Activated CD4-positive, alpha-beta memory T cell treated with anti-CD3 and anti-CD28 coated beads for 36 hours (primary cell): Measurements from ENCODE around the gene AUH. TPM values are rescaled to one million over a fixed set of nuclear protein-coding genes. Genes with fewer than 3 reads are reported as not detected.
A peak's percentile ranks its signal among the peaks of the same experiment; 100 is the strongest.
"Not testable (repeated sequence)": the region's sequence is repeated elsewhere in the genome, so short reads cannot be mapped to it uniquely, and the experiment has no call there.

Experiments
- CTCF ChIA-PET: fragments of 350-600 bp; sonication (Branson Sonifier 250); formaldehyde crosslinking; loops from one replicate; lab custom pipeline; 2021; ENCODE audit warnings: antibody characterized with exemption, inconsistent platforms; lab: Charles Lee
- POLR2A ChIA-PET: fragments of 350-600 bp; sonication (Branson Sonifier 250); formaldehyde crosslinking; loops from one replicate; lab custom pipeline; 2021; ENCODE audit warnings: antibody characterized with exemption; lab: Charles Lee
- DNase-seq: peaks from one replicate; pipeline ENCODE4 v3.0.0-alpha.2; 2020
- H3K27ac Mint-ChIP-seq: one replicate; pipeline ENCODE4 v1.8.0; 2021; ENCODE audit warnings: mixed read lengths
- H3K27me3 Mint-ChIP-seq: one replicate; pipeline ENCODE4 v1.8.0; 2021; ENCODE audit warnings: mixed read lengths
- H3K36me3 Mint-ChIP-seq: one replicate; pipeline ENCODE4 v1.8.0; 2021; ENCODE audit warnings: mixed read lengths
- H3K4me1 Mint-ChIP-seq: one replicate; pipeline ENCODE4 v1.8.0; 2021; ENCODE audit warnings: low read depth, mixed read lengths
- H3K4me3 Mint-ChIP-seq: one replicate; pipeline ENCODE4 v1.8.0; 2021; ENCODE audit warnings: mild to moderate bottlenecking, mixed read lengths
- H3K9me3 Mint-ChIP-seq: one replicate; pipeline ENCODE4 v1.8.0; 2021; ENCODE audit warnings: mixed read lengths
- intact Hi-C: fragments of 100-400 bp; cut with micrococcal nuclease; formaldehyde crosslinking; loops from one replicate; pipeline ENCODE4 v1.15.1; 2023
- total RNA-seq, 2 experiments: library from RNA; stranded (reverse); gene quantifications; one replicate each; pipeline ENCODE4 v1.2.3, GENCODE V29; 2021

The AUH gene
- total RNA-seq, 2 experiments from 2014 or later = 38.8 to 40.9 TPM

- Mint-ChIP-seq H3K9me3 (peaks cover 34% of the 10 kb centered on the region), H3K27ac (no peak overlapping the region), H3K4me1 (peaks cover 43% of the 10 kb centered on the region), H3K27me3 (no peaks in the 10 kb centered on the region), H3K36me3 (peaks cover 40% of the 10 kb centered on the region), H3K4me3 (no peak overlapping the region)
- CTCF ChIA-PET = no interaction called here
- no peak for DNase-seq
- POLR2A ChIA-PET = interaction anchor here (0.7 to 2.1 kb wide), 2 partner anchors 53 to 223 kb away, joined by 3 to 5 read pairs; no protein-coding TSS in a partner anchor
- intact Hi-C loops = no loop called here
These were observed 160.9 kb downstream of the AUH start for GRCh38 chr9:91200692-91201336.

- peaks cover 43% of the 10 kb centered on the region for H3K36me3 Mint-ChIP-seq
- H3K4me1 Mint-ChIP-seq = peaks cover 48% of the 10 kb centered on the region
- peaks cover 34% of the 10 kb centered on the region for H3K9me3 Mint-ChIP-seq
- H3K4me3 Mint-ChIP-seq = no peak overlapping the region
- ChIA-PET CTCF (no interaction called here), POLR2A (interaction anchor here (0.6 to 2.1 kb wide), 3 partner anchors 49 to 69 kb away, joined by 3 to 5 read pairs (median 4); no protein-coding TSS in a partner anchor)
- no peaks in the 10 kb centered on the region for H3K27me3 Mint-ChIP-seq
- peak overlapping the region; percentile 18 for H3K27ac Mint-ChIP-seq
- intact Hi-C loops = loop anchor here (1.0 kb wide), 1 partner anchor 7 kb away; no protein-coding TSS in a partner anchor
- DNase-seq = no peak
These were observed 161.8 kb downstream of the AUH start for GRCh38 chr9:91199739-91200497.

- H3K4me1 Mint-ChIP-seq = peaks cover 55% of the 10 kb centered on the region
- not testable (repeated sequence) for DNase-seq, H3K4me3 Mint-ChIP-seq, H3K27me3 Mint-ChIP-seq
- H3K27ac Mint-ChIP-seq = peak overlapping the region; percentile 9
- H3K9me3 Mint-ChIP-seq = peaks cover 34% of the 10 kb centered on the region
- intact Hi-C loops = loop anchor here (1.0 kb wide), 1 partner anchor 8 kb away; no protein-coding TSS in a partner anchor
- ChIA-PET POLR2A (interaction anchor here (2.0 to 2.1 kb wide), 2 partner anchors 9 to 52 kb away, joined by 5 to 8 read pairs; no protein-coding TSS in a partner anchor), CTCF (interaction anchor here (1.0 to 1.7 kb wide), 2 partner anchors 47 to 161 kb away, joined by 3 read pairs; no protein-coding TSS in a partner anchor)
- H3K36me3 Mint-ChIP-seq = peaks cover 43% of the 10 kb centered on the region
These were observed 162.8 kb downstream of the AUH start for GRCh38 chr9:91198881-91199280.

GRCh38 chr9:91198405-91198804 lies 163.3 kb downstream of the AUH start:
- no peak for DNase-seq
- peak overlapping the region; percentile 9 for H3K27ac Mint-ChIP-seq
- CTCF ChIA-PET = interaction anchor here (1.0 to 2.0 kb wide), 3 partner anchors 9 to 161 kb away, joined by 3 to 8 read pairs (median 3); no protein-coding TSS in a partner anchor
- intact Hi-C loops = no loop called here
- peaks cover 43% of the 10 kb centered on the region for H3K36me3 Mint-ChIP-seq
- no peak overlapping the region for H3K4me3 Mint-ChIP-seq
- no peaks in the 10 kb centered on the region for H3K27me3 Mint-ChIP-seq
- peaks cover 34% of the 10 kb centered on the region for H3K9me3 Mint-ChIP-seq
- POLR2A ChIA-PET = interaction anchor here (2.0 to 2.1 kb wide), 2 partner anchors 10 to 51 kb away, joined by 5 to 8 read pairs; no protein-coding TSS in a partner anchor
- H3K4me1 Mint-ChIP-seq = peaks cover 59% of the 10 kb centered on the region

- no peak for DNase-seq
- Mint-ChIP-seq H3K9me3 (peaks cover 28% of the 10 kb centered on the region), H3K36me3 (peaks cover 36% of the 10 kb centered on the region), H3K4me1 (peaks cover 63% of the 10 kb centered on the region), H3K27me3 (no peaks in the 10 kb centered on the region), H3K27ac (no peak overlapping the region), H3K4me3 (no peak overlapping the region)
- intact Hi-C loops = no loop called here
- ChIA-PET CTCF (interaction anchor here (1.7 to 2.0 kb wide), 2 partner anchors 10 to 160 kb away, joined by 3 to 8 read pairs; no protein-coding TSS in a partner anchor), POLR2A (interaction anchor here (1.0 to 2.0 kb wide), 3 partner anchors 10 to 50 kb away, joined by 3 to 8 read pairs (median 8); no protein-coding TSS in a partner anchor)
These were observed 164.2 kb downstream of the AUH start for GRCh38 chr9:91197232-91198181.

GRCh38 chr9:91196103-91196950 lies 165.4 kb downstream of the AUH start:
- H3K27ac Mint-ChIP-seq = peak overlapping the region; percentile 56

GRCh38 chr9:91195372-91196012 lies 166.2 kb downstream of the AUH start:
- DNase-seq = no peak
- H3K4me3 Mint-ChIP-seq = peak overlapping the region; percentile 77
- intact Hi-C loops = no loop called here
- H3K9me3 Mint-ChIP-seq = peaks cover 8% of the 10 kb centered on the region
- no peaks in the 10 kb centered on the region for H3K27me3 Mint-ChIP-seq
- ChIA-PET POLR2A (interaction anchor here (0.7 to 5.5 kb wide), 2 partner anchors 12 to 18 kb away, joined by 4 to 71 read pairs; no protein-coding TSS in a partner anchor), CTCF (no interaction called here)
- peaks cover 70% of the 10 kb centered on the region for H3K4me1 Mint-ChIP-seq
- peaks cover 21% of the 10 kb centered on the region for H3K36me3 Mint-ChIP-seq
- H3K27ac Mint-ChIP-seq = peak overlapping the region; percentile 98

More at GRCh38 chr9:91196103-91196950, 165.4 kb downstream of the AUH start:
- H3K27me3 Mint-ChIP-seq = no peaks in the 10 kb centered on the region
- peaks cover 71% of the 10 kb centered on the region for H3K4me1 Mint-ChIP-seq
- H3K36me3 Mint-ChIP-seq = peaks cover 29% of the 10 kb centered on the region
- ChIA-PET POLR2A (interaction anchor here (0.7 to 5.5 kb wide), 4 partner anchors 11 to 49 kb away, joined by 3 to 71 read pairs (median 6); no protein-coding TSS in a partner anchor), CTCF (interaction anchor here (2.0 kb wide), 1 partner anchor 11 kb away, joined by 8 read pairs; no protein-coding TSS in a partner anchor)
- no peak overlapping the region for H3K4me3 Mint-ChIP-seq
- intact Hi-C loops = no loop called here
- DNase-seq = no peak
- peaks cover 16% of the 10 kb centered on the region for H3K9me3 Mint-ChIP-seq

- POLR2A ChIA-PET = interaction anchor here (0.6 to 5.5 kb wide), 16 partner anchors 13 to 230 kb away, joined by 3 to 71 read pairs (median 10); partner anchors contain the start of gene NFIL3
- peaks cover 62% of the 10 kb centered on the region for H3K4me1 Mint-ChIP-seq
- intact Hi-C loops = loop anchor here (1.0 kb wide), 12 partner anchors 14 to 231 kb away; no protein-coding TSS in a partner anchor
- no peaks in the 10 kb centered on the region for H3K27me3 Mint-ChIP-seq
- peak overlapping the region; percentile 98 for H3K27ac Mint-ChIP-seq
- H3K9me3 Mint-ChIP-seq = peaks cover 5% of the 10 kb centered on the region
- DNase-seq = peak; percentile 92
- peaks cover 15% of the 10 kb centered on the region for H3K36me3 Mint-ChIP-seq
- peak overlapping the region; percentile 77 for H3K4me3 Mint-ChIP-seq
- CTCF ChIA-PET = interaction anchor here (1.1 to 4.1 kb wide), 3 partner anchors 14 to 47 kb away, joined by 5 to 27 read pairs (median 5); no protein-coding TSS in a partner anchor
These were observed 167.9 kb downstream of the AUH start for GRCh38 chr9:91193658-91194391.

GRCh38 chr9:91193087-91193657 lies 168.5 kb downstream of the AUH start:
- Mint-ChIP-seq H3K27me3 (no peaks in the 10 kb centered on the region), H3K4me3 (peak overlapping the region; percentile 77), H3K27ac (peak overlapping the region; percentile 98), H3K4me1 (peaks cover 59% of the 10 kb centered on the region), H3K9me3 (peaks cover 11% of the 10 kb centered on the region), H3K36me3 (peaks cover 16% of the 10 kb centered on the region)
- peak; percentile 92 for DNase-seq
- POLR2A ChIA-PET = interaction anchor here (1.0 to 5.5 kb wide), 17 partner anchors 14 to 231 kb away, joined by 3 to 71 read pairs (median 9); partner anchors contain the start of gene NFIL3
- intact Hi-C loops = loop anchor here (1.0 kb wide), 12 partner anchors 15 to 232 kb away; no protein-coding TSS in a partner anchor
- CTCF ChIA-PET = interaction anchor here (1.1 to 4.1 kb wide), 9 partner anchors 15 to 277 kb away, joined by 3 to 27 read pairs (median 5); no protein-coding TSS in a partner anchor
